ENCODE results near the gene DAP.
"Not testable (repeated sequence)": the region's sequence is repeated elsewhere in the genome, so short reads cannot be mapped to it uniquely, and the experiment has no call there.

DAP gene

DNA sequence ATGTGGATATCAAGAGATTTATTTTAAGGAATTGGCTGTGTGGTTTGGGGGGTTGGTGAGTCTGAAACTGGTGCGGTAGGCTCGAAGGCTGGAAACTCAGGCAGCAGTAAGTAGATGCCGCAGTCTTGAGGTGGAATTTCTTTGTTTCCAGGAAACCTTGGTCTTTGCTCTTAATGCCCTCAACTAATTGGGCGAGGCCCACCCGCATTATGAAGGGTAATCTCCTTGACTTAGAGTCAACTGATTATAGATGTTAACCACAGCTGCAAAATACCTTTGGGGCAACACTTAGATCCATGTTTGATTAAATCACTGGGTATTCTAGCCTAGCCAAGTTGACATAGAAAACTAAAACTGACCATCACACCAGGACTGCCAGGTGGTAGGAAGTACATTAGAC is 113.4 kb downstream of the DAP start:
- H3K4me3 ChIP-seq (ENCODE audit: low read length): no peak overlapping the region
- DNase-seq (ENCODE audit: low read depth): no peak
- TF ChIP-seq, protein P1, sequence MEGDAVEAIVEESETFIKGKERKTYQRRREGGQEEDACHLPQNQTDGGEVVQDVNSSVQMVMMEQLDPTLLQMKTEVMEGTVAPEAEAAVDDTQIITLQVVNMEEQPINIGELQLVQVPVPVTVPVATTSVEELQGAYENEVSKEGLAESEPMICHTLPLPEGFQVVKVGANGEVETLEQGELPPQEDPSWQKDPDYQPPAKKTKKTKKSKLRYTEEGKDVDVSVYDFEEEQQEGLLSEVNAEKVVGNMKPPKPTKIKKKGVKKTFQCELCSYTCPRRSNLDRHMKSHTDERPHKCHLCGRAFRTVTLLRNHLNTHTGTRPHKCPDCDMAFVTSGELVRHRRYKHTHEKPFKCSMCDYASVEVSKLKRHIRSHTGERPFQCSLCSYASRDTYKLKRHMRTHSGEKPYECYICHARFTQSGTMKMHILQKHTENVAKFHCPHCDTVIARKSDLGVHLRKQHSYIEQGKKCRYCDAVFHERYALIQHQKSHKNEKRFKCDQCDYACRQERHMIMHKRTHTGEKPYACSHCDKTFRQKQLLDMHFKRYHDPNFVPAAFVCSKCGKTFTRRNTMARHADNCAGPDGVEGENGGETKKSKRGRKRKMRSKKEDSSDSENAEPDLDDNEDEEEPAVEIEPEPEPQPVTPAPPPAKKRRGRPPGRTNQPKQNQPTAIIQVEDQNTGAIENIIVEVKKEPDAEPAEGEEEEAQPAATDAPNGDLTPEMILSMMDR (IDR thresholded peaks at IDR 0.05; ENCODE audit: insufficient read depth, low read depth, low read length, missing control alignments): no peak

DNA sequence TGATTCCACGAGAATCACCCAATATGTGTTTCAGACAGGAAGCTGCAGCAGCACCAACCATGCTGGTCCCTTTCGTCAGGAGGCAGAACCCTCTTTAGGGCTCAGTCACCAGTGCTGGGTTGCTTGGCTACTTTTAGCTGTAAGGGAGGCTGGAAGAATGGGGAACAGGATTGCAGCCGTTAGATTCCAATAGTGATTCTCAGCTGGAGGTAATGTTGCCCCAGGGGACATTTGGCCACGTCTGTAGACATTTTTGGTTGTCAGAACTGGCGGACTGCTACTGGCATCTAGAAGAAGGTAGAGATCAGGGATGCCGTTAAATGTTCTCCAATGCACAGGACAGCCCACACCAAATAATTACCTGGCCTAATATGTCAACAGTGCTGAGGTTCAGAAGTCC is 115.4 kb downstream of the DAP start:
- no peak for DNase-seq (ENCODE audit: low read depth)
- H3K4me3 ChIP-seq (ENCODE audit: low read length): no peak overlapping the region
- TF ChIP-seq, protein P1 (IDR thresholded peaks at IDR 0.05; ENCODE audit: insufficient read depth, low read depth, low read length, missing control alignments): no peak

DNA sequence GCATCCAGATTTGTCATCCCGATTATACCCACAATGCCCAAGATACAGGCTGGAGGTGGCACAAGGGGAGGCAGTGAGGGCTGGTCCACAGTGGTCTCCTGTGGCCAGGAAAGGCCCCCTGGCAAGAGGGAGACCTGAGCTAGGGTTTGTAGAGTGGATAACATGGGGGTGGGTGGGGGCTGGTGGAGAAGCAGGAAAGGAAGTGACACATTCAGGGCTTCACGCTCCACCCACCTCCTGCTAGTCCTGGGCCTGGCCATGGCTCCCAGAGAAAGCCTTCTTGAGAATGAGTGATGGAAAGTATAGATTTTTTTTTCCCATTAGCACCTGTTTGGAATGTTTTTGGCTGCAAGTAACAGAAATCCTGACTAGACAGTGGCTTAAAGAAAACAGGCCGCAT is 115.9 kb downstream of the DAP start:
- TF ChIP-seq, protein P1 (IDR thresholded peaks at IDR 0.05; ENCODE audit: insufficient read depth, low read depth, low read length, missing control alignments): no peak
- H3K4me3 ChIP-seq (ENCODE audit: low read length): no peak overlapping the region
- no peak for DNase-seq (ENCODE audit: low read depth)

DNA sequence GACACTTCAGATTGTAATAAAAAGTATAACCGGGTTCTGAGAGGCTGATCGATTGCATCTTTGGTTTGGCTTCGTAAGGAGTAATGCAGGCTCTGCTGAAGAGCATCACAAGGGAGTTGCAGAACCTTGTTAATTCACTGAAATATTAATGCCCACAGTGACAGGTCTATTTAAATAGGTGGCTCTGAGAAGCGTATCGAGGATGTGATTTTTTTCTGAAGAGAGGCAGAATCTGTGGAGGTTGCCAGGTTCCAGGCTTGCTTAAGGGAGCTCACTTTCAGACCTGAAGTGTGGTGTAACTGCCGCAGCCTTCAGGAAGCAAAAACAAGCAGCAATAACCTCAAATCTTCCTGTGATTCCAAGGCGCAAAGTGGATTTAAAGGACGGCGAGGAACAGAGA is 116.8 kb downstream of the DAP start:
- TF ChIP-seq, protein P1 (IDR thresholded peaks at IDR 0.05; ENCODE audit: insufficient read depth, low read depth, low read length, missing control alignments): no peak
- H3K4me3 ChIP-seq (ENCODE audit: low read length): no peak overlapping the region
- DNase-seq (ENCODE audit: low read depth): no peak

DNA sequence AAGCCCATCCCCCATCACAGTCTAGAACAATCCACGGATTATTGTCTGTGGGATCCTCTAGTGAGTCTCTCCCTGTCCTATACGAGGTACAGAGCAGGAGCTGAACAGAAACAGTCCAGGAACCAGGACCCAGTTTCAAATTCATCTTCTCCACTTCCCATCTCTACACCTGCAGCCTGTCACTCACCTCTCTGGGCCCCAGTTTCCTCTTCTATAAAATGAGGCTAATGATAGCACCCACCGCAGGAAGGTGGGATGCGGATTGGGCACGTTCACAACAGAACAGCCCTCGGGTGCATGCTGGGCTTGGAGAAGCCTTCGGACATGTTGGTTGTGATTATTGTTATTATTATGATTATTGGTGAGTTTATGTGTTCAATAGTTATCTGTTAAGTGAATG is 118.7 kb downstream of the DAP start:
- DNase-seq (ENCODE audit: low read depth): no peak

DNA sequence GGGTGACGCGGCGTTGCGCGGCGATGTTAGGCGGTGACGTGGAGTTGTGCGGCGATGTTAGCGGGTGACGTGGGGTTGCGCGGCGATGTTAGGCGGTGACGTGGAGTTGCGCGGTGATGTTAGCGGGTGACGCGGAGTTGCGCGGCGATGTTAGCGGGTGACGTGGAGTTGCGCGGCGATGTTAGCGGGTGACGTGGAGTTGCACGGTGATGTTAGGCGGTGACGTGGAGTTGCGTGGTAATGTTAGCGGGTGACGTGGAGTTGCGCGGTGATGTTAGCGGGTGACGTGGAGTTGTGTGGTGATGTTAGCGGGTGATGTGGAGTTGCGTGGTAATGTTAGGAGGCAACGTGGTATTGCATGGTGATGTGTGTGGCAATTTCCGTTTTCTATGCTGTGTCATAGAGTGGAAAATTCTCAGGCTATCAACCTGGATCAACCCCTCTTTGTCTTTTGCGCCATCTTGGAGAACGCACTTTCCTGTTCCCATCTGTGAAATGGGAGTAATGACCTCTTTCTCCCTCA is 121.1 kb downstream of the DAP start:
- H3K4me3 ChIP-seq (ENCODE audit: low read length): no peak overlapping the region
- TF ChIP-seq, protein P1 (IDR thresholded peaks at IDR 0.05; ENCODE audit: insufficient read depth, low read depth, low read length, missing control alignments): no peak
- no peak for DNase-seq (ENCODE audit: low read depth)

More for the DNA sequence above, 118.7 kb downstream of the DAP start:
- H3K4me3 ChIP-seq (ENCODE audit: low read length): no peak overlapping the region
- TF ChIP-seq, protein P1 (IDR thresholded peaks at IDR 0.05; ENCODE audit: insufficient read depth, low read depth, low read length, missing control alignments): no peak

DNA sequence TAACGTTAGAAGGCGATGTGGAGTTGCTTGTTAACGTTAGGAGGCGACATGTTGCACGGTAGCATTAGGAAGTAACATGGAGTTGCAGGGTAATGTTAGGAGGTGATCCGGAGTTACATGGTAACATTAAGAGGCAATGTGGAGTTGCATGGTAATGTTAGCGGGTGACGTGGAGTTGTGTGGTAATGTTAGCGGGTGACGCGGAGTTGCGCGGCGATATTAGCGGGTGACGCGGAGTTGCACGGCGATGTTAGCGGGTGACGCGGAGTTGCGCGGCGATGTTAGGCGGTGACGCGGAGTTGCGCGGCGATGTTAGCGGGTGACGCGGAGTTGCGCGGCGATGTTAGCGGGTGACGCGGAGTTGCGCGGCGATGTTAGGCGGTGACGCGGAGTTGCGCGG is 122.3 kb downstream of the DAP start:
- not testable (repeated sequence) for H3K4me3 ChIP-seq (ENCODE audit: low read length); DNase-seq (ENCODE audit: low read depth)
